D341Med (cell line): ENCODE data around the gene LRP1B.
A peak's percentile ranks its signal among the peaks of the same experiment; 100 is the strongest.

ENCODE experiments used
- DNase-seq: peaks from one replicate; pipeline ENCODE4 v3.0.0; 2012; ENCODE audit warnings: low spot score

Gene LRP1B

GRCh38 chr2:142131010-142131669, at the start of gene LRP1B:
LRP1B (minus strand) TSS chr2:142131016; CDS start chr2:142130729, 287 bp downstream.
- DNase-seq, result peak; percentile 37

GRCh38 chr2:142179686-142180085, 48.9 kb upstream of the LRP1B start:
- no peak for DNase-seq

GRCh38 chr2:142178604-142179003, 47.8 kb upstream of the LRP1B start:
- DNase-seq, result no peak

GRCh38 chr2:142176941-142177340, 46.1 kb upstream of the LRP1B start:
- DNase-seq, result no peak

GRCh38 chr2:142175813-142176338, 45.1 kb upstream of the LRP1B start:
- no peak for DNase-seq

GRCh38 chr2:142174176-142174575, 43.4 kb upstream of the LRP1B start:
- DNase-seq, result no peak

- no peak for DNase-seq
Observed at GRCh38 chr2:142170847-142171246, 40.0 kb upstream of the LRP1B start.

- DNase-seq, result peak; percentile 52
Observed at GRCh38 chr2:142165790-142166189, 35.0 kb upstream of the LRP1B start.

- no peak for DNase-seq
Observed at GRCh38 chr2:142153601-142154000, 22.8 kb upstream of the LRP1B start.

GRCh38 chr2:142150453-142150852, 19.6 kb upstream of the LRP1B start:
- no peak for DNase-seq

- DNase-seq, result no peak
Observed at GRCh38 chr2:142144547-142144946, 13.7 kb upstream of the LRP1B start.

- peak; percentile 4 for DNase-seq
Observed at GRCh38 chr2:142142595-142142994, 11.8 kb upstream of the LRP1B start.

- no peak for DNase-seq
Observed at GRCh38 chr2:142140434-142140845, 9.6 kb upstream of the LRP1B start.

- no peak for DNase-seq
Observed at GRCh38 chr2:142139384-142139783, 8.6 kb upstream of the LRP1B start.

GRCh38 chr2:142136571-142136970, 5.8 kb upstream of the LRP1B start:
- no peak for DNase-seq

GRCh38 chr2:142134911-142135310, 4.1 kb upstream of the LRP1B start:
- no peak for DNase-seq

GRCh38 chr2:142130111-142131009, 456 bp downstream of the LRP1B start:
- DNase-seq, result peak; percentile 49

GRCh38 chr2:142128105-142128504, 2.7 kb downstream of the LRP1B start:
- no peak for DNase-seq

GRCh38 chr2:142127248-142127647, 3.6 kb downstream of the LRP1B start:
- no peak for DNase-seq

GRCh38 chr2:142124706-142125105, 6.1 kb downstream of the LRP1B start:
- DNase-seq, result no peak

GRCh38 chr2:142119347-142119746, 11.5 kb downstream of the LRP1B start:
- DNase-seq, result no peak

GRCh38 chr2:142112757-142113221, 18.0 kb downstream of the LRP1B start:
- no peak for DNase-seq
